ENCODE results near the gene NFKB2.
A peak's percentile ranks its signal among the peaks of the same experiment; 100 is the strongest.

NFKB2 gene

DNA sequence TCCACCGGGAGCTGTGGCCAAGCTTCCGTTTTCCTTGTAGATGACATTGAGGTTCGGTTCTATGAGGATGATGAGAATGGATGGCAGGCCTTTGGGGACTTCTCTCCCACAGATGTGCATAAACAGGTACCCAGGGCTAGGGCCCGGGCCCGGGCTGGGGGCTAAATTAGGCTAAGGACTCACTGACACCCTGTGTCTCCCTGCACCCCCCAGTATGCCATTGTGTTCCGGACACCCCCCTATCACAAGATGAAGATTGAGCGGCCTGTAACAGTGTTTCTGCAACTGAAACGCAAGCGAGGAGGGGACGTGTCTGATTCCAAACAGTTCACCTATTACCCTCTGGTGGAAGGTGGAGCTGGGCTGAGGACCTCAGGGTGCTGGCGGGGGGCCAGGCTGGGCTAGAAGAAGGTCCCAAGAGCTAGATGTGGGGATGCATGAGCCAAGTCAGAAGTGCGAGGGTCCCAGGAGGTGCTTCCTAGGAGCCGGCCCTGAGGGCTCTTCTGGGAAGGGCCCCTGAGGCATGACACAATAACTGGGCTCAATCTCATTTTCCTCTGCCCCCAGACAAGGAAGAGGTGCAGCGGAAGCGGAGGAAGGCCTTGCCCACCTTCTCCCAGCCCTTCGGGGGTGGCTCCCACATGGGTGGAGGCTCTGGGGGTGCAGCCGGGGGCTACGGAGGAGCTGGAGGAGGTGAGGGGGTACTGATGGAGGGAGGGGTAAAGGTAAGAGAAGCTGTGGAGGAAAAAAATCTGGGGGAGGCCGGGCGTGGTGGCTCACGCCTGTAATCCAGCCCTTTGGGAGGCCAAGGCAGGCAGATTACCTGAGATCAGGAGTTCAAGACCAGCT lies 2.9 kb downstream of the NFKB2 start:
- ATAC-seq: no peak
- no peak for TF ChIP-seq ZNF8 (CRISPR knock-in tag; IDR thresholded peaks at IDR 0.05)
- TF ChIP-seq GLIS3 (CRISPR knock-in tag; IDR thresholded peaks at IDR 0.05): no peak
- no peak for TF ChIP-seq SNAI2 (CRISPR knock-in tag; IDR thresholded peaks at IDR 0.05)
- no peak for TF ChIP-seq ZNF70 (CRISPR knock-in tag; IDR thresholded peaks at IDR 0.05)
- TF ChIP-seq ZC3H10 (CRISPR knock-in tag; IDR thresholded peaks at IDR 0.05): no peak
- no peak for TF ChIP-seq OSR1 (CRISPR knock-in tag; IDR thresholded peaks at IDR 0.05)

DNA sequence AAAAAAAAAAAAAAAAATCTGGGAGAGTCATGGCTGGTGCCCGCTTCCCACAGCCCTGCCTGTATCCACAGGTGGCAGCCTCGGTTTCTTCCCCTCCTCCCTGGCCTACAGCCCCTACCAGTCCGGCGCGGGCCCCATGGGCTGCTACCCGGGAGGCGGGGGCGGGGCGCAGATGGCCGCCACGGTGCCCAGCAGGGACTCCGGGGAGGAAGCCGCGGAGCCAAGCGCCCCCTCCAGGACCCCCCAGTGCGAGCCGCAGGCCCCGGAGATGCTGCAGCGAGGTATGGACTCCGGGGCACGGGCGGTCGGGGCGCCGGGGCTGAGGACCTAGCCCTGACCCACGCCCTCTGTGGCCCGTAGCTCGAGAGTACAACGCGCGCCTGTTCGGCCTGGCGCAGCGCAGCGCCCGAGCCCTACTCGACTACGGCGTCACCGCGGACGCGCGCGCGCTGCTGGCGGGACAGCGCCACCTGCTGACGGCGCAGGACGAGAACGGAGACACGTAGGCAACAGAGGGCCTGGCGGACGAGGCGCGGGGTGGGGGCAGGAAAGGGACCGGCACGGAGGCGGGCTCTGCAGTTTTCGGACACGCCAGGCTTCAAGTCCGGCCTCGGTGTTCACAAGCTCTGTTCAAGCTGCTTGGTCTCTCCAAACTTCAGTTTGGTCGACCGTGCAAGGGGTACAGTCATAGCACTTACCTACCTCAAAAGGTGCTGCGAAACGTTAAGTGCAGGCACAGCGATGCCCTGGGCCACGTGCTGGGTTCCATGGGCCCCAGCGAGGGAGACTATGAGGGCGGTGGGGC lies 3.9 kb downstream of the NFKB2 start:
- peak; percentile 77 for ATAC-seq
- TF ChIP-seq SNAI2 (CRISPR knock-in tag; IDR thresholded peaks at IDR 0.05) (no peak), ARNTL (CRISPR knock-in tag; IDR thresholded peaks at IDR 0.05; ENCODE audit: borderline replicate concordance, low read depth) (no peak), ZC3H10 (CRISPR knock-in tag; IDR thresholded peaks at IDR 0.05) (no peak)
- TF ChIP-seq, protein P1, sequence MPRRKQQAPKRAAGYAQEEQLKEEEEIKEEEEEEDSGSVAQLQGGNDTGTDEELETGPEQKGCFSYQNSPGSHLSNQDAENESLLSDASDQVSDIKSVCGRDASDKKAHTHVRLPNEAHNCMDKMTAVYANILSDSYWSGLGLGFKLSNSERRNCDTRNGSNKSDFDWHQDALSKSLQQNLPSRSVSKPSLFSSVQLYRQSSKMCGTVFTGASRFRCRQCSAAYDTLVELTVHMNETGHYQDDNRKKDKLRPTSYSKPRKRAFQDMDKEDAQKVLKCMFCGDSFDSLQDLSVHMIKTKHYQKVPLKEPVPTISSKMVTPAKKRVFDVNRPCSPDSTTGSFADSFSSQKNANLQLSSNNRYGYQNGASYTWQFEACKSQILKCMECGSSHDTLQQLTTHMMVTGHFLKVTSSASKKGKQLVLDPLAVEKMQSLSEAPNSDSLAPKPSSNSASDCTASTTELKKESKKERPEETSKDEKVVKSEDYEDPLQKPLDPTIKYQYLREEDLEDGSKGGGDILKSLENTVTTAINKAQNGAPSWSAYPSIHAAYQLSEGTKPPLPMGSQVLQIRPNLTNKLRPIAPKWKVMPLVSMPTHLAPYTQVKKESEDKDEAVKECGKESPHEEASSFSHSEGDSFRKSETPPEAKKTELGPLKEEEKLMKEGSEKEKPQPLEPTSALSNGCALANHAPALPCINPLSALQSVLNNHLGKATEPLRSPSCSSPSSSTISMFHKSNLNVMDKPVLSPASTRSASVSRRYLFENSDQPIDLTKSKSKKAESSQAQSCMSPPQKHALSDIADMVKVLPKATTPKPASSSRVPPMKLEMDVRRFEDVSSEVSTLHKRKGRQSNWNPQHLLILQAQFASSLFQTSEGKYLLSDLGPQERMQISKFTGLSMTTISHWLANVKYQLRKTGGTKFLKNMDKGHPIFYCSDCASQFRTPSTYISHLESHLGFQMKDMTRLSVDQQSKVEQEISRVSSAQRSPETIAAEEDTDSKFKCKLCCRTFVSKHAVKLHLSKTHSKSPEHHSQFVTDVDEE (CRISPR knock-in tag; IDR thresholded peaks at IDR 0.05): 0 out of 2 replicates have a peak, but pooled peaks have one; percentile 44

DNA sequence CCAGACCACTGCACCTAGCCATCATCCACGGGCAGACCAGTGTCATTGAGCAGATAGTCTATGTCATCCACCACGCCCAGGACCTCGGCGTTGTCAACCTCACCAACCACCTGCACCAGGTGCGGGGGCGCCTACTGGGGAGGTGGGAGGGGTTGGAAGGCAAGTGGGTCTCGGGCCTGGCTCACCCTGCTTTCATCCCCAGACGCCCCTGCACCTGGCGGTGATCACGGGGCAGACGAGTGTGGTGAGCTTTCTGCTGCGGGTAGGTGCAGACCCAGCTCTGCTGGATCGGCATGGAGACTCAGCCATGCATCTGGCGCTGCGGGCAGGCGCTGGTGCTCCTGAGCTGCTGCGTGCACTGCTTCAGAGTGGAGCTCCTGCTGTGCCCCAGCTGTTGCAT lies 4.6 kb downstream of the NFKB2 start:
- TF ChIP-seq TCF4 (CRISPR knock-in tag; IDR thresholded peaks at IDR 0.05; ENCODE audit: borderline replicate concordance): no peak
- no peak for TF ChIP-seq SNAI2 (CRISPR knock-in tag; IDR thresholded peaks at IDR 0.05)
- no peak for TF ChIP-seq PPARA (CRISPR knock-in tag; IDR thresholded peaks at IDR 0.05; ENCODE audit: borderline replicate concordance)
- TF ChIP-seq ISL1 (CRISPR knock-in tag; IDR thresholded peaks at IDR 0.05): no peak
- TF ChIP-seq GLIS3 (CRISPR knock-in tag; IDR thresholded peaks at IDR 0.05): no peak
- no peak for TF ChIP-seq ZC3H10 (CRISPR knock-in tag; IDR thresholded peaks at IDR 0.05)
- TF ChIP-seq ZNF565 (CRISPR knock-in tag; conservative IDR thresholded peaks at IDR 0.05; ENCODE audit: low read depth): no peak
- TF ChIP-seq ZFP3 (CRISPR knock-in tag; IDR thresholded peaks at IDR 0.05): no peak
- TF ChIP-seq OSR1 (CRISPR knock-in tag; IDR thresholded peaks at IDR 0.05): no peak
- TF ChIP-seq, protein P2, sequence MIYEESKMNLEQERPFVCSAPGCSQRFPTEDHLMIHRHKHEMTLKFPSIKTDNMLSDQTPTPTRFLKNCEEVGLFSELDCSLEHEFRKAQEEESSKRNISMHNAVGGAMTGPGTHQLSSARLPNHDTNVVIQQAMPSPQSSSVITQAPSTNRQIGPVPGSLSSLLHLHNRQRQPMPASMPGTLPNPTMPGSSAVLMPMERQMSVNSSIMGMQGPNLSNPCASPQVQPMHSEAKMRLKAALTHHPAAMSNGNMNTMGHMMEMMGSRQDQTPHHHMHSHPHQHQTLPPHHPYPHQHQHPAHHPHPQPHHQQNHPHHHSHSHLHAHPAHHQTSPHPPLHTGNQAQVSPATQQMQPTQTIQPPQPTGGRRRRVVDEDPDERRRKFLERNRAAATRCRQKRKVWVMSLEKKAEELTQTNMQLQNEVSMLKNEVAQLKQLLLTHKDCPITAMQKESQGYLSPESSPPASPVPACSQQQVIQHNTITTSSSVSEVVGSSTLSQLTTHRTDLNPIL (CRISPR knock-in tag; IDR thresholded peaks at IDR 0.05; ENCODE audit: low read depth): no peak
- no peak for TF ChIP-seq ZFP30 (CRISPR knock-in tag; IDR thresholded peaks at IDR 0.05)
- TF ChIP-seq ZNF70 (CRISPR knock-in tag; IDR thresholded peaks at IDR 0.05): no peak
- no peak for TF ChIP-seq ZNF8 (CRISPR knock-in tag; IDR thresholded peaks at IDR 0.05)
- no peak for TF ChIP-seq CSDC2 (CRISPR knock-in tag; IDR thresholded peaks at IDR 0.05)
- TF ChIP-seq, protein P1 (CRISPR knock-in tag; IDR thresholded peaks at IDR 0.05): no peak
- TF ChIP-seq TOX (CRISPR knock-in tag; IDR thresholded peaks at IDR 0.05; ENCODE audit: borderline replicate concordance): no peak
- TF ChIP-seq, protein P3, sequence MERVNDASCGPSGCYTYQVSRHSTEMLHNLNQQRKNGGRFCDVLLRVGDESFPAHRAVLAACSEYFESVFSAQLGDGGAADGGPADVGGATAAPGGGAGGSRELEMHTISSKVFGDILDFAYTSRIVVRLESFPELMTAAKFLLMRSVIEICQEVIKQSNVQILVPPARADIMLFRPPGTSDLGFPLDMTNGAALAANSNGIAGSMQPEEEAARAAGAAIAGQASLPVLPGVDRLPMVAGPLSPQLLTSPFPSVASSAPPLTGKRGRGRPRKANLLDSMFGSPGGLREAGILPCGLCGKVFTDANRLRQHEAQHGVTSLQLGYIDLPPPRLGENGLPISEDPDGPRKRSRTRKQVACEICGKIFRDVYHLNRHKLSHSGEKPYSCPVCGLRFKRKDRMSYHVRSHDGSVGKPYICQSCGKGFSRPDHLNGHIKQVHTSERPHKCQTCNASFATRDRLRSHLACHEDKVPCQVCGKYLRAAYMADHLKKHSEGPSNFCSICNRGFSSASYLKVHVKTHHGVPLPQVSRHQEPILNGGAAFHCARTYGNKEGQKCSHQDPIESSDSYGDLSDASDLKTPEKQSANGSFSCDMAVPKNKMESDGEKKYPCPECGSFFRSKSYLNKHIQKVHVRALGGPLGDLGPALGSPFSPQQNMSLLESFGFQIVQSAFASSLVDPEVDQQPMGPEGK (CRISPR knock-in tag; IDR thresholded peaks at IDR 0.05; ENCODE audit: borderline replicate concordance): no peak
- no peak for TF ChIP-seq RARB (CRISPR knock-in tag; IDR thresholded peaks at IDR 0.05)
- TF ChIP-seq BACH2 (CRISPR knock-in tag; IDR thresholded peaks at IDR 0.05; ENCODE audit: borderline replicate concordance): no peak
- TF ChIP-seq, protein P4, sequence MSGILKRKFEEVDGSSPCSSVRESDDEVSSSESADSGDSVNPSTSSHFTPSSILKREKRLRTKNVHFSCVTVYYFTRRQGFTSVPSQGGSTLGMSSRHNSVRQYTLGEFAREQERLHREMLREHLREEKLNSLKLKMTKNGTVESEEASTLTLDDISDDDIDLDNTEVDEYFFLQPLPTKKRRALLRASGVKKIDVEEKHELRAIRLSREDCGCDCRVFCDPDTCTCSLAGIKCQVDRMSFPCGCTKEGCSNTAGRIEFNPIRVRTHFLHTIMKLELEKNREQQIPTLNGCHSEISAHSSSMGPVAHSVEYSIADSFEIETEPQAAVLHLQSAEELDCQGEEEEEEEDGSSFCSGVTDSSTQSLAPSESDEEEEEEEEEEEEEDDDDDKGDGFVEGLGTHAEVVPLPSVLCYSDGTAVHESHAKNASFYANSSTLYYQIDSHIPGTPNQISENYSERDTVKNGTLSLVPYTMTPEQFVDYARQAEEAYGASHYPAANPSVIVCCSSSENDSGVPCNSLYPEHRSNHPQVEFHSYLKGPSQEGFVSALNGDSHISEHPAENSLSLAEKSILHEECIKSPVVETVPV (CRISPR knock-in tag; IDR thresholded peaks at IDR 0.05): no peak
- no peak for ATAC-seq

All from SK-N-SH treated with all-trans-retinoic acid at 6 μM for 48 hours (cell line).